ENCODE results near the gene CEP131.
"Not testable (repeated sequence)": the region's sequence is repeated elsewhere in the genome, so short reads cannot be mapped to it uniquely, and the experiment has no call there.

The CEP131 gene

DNA sequence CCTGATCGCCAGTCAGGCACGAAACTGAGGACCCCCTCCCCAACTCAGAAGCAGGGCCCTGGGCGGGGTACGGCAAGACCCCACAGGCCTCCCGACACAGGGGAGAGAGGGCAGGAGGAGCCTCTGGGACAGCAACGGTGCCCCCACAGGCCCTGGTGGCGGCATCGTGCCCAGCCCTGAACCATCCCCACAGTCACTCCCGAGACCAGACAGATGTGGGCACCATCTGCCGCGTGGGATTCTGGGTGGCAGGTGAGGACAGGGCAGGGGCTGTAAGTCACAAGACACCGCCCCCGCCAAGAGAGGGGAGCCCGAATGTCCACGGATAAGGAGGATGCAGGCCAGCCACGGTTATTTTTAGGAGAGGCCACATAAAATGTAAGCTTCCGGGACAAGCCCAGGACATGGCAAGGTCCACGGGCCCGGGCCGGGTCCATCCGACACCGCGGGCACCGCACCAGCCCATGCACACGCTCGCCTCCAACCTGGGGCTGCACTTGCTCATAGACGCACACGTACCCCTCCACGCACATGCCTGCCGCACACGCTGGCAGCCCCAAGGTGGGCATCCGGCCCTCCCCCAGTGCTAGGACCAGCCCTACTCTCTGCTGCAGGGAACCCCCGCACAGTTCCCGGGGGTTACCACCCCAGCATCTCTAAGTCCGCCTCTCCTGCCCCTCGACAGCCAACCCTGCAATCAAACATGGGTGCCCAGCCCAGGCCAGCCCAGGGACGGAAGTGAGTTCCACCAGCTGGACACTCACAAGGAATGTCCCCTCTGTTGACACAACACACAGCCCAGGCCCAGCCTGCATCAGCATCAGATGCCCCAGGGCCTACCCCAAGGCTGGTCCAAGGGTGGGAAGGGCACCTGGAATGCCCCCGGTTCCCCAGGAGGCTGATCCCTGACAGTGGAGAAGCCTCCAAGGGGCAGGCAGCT is 65.6 kb downstream of the CEP131 start:
- DNase-seq: no peak

GRCh38 chr17:81154961-81155360 is 67.8 kb downstream of the CEP131 start:
- no peak for DNase-seq

DNA sequence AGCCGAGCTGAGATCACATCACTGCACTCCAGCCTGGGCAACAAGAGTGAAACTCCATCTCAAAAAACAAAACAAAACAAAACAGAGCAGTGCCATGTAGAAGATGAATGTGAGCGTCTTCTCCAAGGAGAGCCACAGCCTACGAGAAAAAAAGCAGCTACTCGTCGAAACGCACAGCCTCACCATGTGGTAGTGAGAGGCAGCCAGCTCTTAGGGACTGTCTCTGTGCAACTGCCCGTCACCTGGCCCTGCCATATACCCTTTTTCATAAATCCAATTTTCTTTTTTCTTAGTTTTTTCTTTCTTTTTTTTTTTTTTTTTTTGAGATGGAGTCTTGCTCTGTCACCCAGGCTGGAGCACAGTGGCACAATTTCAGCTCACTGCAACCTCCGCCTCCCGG is 68.7 kb downstream of the CEP131 start:
- peak in 1 of 58 donors; percentile 19 for DNase-seq

GRCh38 chr17:81153340-81153803 is 69.4 kb downstream of the CEP131 start:
- DNase-seq: peak in 49 of 58 donors; percentile 23 to 91 (median 66)

DNA sequence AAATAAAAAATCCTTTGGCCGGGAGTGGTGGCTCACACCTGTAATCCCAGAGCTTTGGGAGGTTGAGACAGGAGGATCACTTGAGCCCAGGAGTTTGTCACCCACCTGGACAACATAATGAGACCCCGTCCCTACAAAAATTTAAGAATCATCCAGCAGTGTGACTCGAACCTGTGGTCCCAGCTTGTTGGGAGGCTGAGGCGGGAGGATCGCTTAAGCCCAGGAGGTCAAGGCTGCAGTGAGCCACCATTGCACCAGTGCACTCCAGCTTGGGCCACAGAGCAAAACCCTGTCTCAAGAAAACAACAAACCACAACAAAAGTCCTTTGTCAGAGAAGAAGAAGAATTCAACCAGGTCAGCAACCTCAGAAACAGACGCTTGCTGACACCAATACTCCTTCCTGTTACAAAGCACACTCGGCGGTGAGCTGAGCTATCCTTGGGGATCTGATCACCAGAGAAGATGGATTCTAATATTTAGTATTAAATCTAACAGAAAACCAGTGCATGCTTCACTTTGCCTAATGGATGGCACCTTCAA is 70.4 kb downstream of the CEP131 start:
- no peak for DNase-seq

DNA sequence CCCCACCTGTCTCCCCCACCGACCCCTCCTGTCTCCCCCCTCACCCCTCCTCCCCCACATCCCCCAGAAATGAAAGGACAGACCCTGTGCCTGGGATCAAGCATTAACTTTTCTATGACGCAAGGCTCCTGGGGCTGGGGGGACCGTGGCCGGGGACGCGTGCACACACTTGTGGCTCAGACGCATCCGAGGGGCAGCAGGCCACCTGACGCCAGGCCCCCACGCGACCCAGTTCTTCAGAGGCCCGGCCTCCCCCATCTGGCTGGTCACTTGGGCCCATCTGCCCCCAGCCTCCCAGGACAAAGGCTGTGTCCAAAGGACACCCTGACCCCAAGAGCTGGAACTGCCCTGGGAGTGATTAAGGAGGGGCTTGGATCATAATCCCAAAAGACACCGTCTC is 71.5 kb downstream of the CEP131 start:
- no peak for DNase-seq

DNA sequence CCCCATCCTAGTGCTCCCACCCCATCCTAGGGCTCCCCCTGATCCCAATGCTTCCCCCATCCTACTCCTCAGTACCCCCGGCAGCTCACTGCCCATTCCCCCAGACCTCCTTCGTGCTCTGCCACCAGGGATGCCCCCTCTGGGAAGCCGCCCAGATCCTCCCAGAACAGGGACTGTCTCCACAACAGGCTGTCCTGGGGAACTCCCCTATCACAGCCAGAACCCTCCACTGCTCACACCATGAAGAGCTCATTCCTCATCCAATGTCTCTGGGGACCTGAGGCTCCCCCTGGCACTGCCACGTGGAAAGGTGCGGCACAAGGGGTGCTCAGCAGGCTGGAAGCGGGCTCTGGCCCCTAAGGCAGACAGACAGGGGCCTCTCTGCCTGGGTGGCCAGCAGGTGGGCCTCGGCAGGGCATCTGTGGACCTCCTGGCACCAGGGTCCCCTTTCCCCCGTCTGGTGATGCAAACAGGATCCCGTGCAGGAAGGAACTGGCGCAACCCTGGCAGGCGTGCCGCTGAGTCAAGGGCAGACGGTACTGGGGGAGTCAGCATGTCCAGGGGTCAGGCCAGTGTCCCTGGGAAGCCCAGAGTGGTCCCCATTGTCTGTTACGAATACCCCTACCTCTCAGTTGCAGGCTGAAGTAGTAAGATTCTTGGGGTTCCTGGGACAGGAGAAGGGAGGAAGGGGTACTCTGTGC is 72.2 kb downstream of the CEP131 start:
- DNase-seq: no peak

DNA sequence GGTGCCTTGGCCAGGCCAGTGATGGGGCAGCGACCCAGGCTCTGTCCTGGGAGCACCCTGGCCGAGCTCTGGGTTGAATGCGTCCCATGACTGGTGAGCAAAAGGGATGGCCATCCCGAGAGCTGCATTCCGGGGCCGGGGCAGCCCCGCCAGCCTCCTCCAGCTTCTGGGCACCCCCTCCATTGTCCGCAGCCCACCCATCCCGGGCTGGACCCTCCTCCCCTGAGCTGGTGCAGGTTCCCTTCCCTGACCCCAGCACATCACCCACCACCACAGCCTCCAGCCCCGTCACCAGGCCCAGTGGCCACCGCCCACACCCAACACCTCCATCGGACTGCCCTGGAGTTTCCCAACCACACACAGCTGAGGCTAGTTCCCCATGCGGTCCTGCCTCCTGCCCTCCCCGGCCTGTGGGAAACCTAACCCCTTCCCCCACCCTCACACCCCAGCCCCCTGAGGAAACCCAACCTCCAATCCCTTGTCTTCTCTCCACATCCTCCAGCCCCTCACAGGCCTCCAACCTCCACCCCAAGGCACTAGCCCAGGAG is 73.7 kb downstream of the CEP131 start:
- DNase-seq: no peak

GRCh38 chr17:81148571-81148970 is 74.2 kb downstream of the CEP131 start:
- no peak for DNase-seq

DNA sequence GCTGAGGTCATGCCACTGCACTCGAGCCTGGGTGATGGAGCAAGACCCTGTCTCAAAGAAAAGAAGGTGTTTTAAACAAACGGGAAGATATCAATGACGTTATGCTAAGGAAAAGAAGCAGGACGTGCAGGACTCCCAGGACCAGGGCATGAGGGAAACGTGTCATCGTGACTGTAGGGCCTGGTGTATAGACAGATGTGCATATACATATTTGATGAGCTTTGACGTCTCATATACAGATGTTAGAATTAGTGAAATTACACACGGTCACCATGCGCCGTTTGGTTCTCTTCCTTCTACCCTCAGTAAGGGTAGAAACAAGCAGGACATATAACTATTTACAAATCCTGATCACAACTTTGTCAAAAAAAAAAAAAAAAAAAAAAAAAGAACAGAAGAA is 75.1 kb downstream of the CEP131 start:
- DNase-seq: no peak

- DNase-seq: not testable (repeated sequence)
Observed at GRCh38 chr17:81146208-81146607, 76.6 kb downstream of the CEP131 start.

GRCh38 chr17:81144423-81144781 is 78.4 kb downstream of the CEP131 start:
- peak in 1 of 58 donors; percentile 22 for DNase-seq

DNA sequence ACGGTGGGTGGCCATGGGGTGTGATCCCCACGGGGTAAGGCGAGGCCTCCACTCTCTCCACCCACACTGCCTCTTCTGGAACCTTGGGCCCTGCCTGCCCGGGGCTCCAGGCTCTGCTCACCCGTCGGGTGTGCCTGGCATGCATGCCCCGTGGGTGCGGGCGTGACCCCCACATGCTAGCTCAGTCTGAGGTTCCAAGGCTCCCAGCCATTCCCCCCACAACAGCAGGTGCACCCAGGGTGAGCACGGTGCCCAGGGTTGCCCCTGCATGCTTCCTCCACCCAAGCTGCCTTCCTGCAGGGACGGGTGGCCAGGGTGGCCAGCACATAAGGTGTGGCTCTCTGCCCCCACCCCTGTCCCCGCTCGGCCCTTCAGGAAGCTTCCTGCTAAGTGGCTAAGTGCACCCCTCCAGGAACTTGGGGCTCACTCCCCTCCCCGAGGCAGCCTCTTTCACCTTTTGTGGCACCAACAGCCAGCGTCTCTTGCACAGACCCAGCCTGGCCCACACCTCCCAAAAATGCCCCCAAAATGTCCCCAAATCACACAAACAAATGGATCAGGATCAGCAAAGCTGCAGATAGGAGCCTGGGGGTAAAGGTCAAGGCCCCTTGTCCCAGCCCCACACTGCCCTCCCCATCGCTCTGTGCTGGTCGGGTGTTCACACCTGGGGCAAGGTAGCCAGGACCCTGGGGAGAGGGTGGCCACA is 78.9 kb downstream of the CEP131 start:
- DNase-seq: no peak

GRCh38 chr17:81143200-81143527 is 79.6 kb downstream of the CEP131 start:
- no peak for DNase-seq

GRCh38 chr17:81142301-81143199 is 80.2 kb downstream of the CEP131 start:
- peak in 53 of 58 donors; percentile 18 to 87 (median 65) for DNase-seq

DNA sequence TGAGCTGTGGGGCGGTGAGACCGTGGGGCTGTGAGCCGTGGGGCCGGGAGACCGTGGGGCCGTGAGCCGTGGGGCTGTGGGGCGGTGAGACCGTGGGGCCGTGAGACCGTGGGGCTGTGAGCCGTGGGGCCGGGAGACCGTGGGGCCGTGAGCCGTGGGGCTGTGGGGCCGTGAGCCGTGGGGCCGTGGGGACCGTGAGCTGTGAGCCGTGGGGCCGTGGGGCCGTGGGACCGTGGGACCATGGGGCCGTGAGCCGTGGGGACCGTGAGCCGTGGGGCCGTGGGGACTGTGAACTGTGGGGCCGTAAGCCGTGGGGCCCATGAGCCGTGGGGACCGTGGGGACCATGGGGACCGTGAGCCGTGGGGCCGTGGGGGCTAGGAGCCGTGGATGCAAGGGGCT is 82.1 kb downstream of the CEP131 start:
- DNase-seq: no peak

GRCh38 chr17:81140018-81140417 is 82.7 kb downstream of the CEP131 start:
- peak in 1 of 58 donors; percentile 39 for DNase-seq

Measured in anterior cingulate cortex (tissue), 58 donors.